ENCODE measurements around the gene GAGE12H. TPM values are rescaled to one million over a fixed set of nuclear protein-coding genes. Genes with fewer than 3 reads are reported as not detected.
"Not testable (repeated sequence)": the region's sequence is repeated elsewhere in the genome, so short reads cannot be mapped to it uniquely, and the experiment has no call there.

The GAGE12H gene
- polyA plus RNA-seq (2012; rRNA removed): not detected in 2 replicates
- not detected in 2 replicates for polyA plus RNA-seq (2012; cell fraction: cytosol; rRNA removed)
- polyA plus RNA-seq (2012; cell fraction: nucleus; rRNA removed): not detected in 2 replicates

- POLR2A ChIA-PET: not testable (repeated sequence)
These were observed at the start of gene GAGE12H for GRCh38 chrX:49579649-49580048. GAGE12H (plus strand) TSS chrX:49579949; CDS start chrX:49581104, 1,155 bp downstream.

GRCh38 chrX:49531877-49532276, 47.9 kb upstream of the GAGE12H start, which contains the start of gene GAGE12C:
GAGE12C (plus strand) TSS chrX:49532177; CDS start chrX:49533332, 1,155 bp downstream.
- H3K4me1 ChIP-seq (ENCODE audit: control insufficient read depth in 1 of 2, insufficient read depth in 2 of 2, low read depth in 1 of 2, low read length in 1 of 2); H3K4me2 ChIP-seq; H4K20me1 ChIP-seq (ENCODE audit: insufficient read depth); H2AFZ ChIP-seq (ENCODE audit: low read depth); H3K9me3 ChIP-seq; H3K4me3 ChIP-seq (ENCODE audit: low read depth in 2 of 2, low read length in 1 of 2); H3K27ac ChIP-seq (ENCODE audit: low read depth in 2 of 2, low read length in 1 of 2); H3K9me2 ChIP-seq; H3K27me3 ChIP-seq (ENCODE audit: insufficient read depth); H3K9ac ChIP-seq; H3K36me3 ChIP-seq (replicated peaks in 1 of 2; ENCODE audit: control insufficient read depth in 1 of 2, insufficient read depth in 2 of 2, low read length in 1 of 2); DNase-seq; H3F3A ChIP-seq (replicated peaks; ENCODE audit: insufficient read depth); CTCF ChIA-PET; POLR2A ChIA-PET; H3K79me2 ChIP-seq (ENCODE audit: insufficient read depth): not testable (repeated sequence)
- no CpG with 5 or more reads among the region's 16 CpGs for WGBS (ENCODE audit: low lambda C conversion rate)

More at GRCh38 chrX:49579649-49580048, at the start of gene GAGE12H:
- H3K9me3 ChIP-seq; H3F3A ChIP-seq (replicated peaks; ENCODE audit: insufficient read depth); H3K79me2 ChIP-seq (ENCODE audit: insufficient read depth); CTCF ChIA-PET; H3K36me3 ChIP-seq (replicated peaks in 1 of 2; ENCODE audit: control insufficient read depth in 1 of 2, insufficient read depth in 2 of 2, low read length in 1 of 2); DNase-seq; H3K4me1 ChIP-seq (ENCODE audit: control insufficient read depth in 1 of 2, insufficient read depth in 2 of 2, low read depth in 1 of 2, low read length in 1 of 2); H3K4me2 ChIP-seq; H2AFZ ChIP-seq (ENCODE audit: low read depth); H3K9ac ChIP-seq; H3K27ac ChIP-seq (ENCODE audit: low read depth in 2 of 2, low read length in 1 of 2); H3K9me2 ChIP-seq; H4K20me1 ChIP-seq (ENCODE audit: insufficient read depth); H3K27me3 ChIP-seq (ENCODE audit: insufficient read depth); H3K4me3 ChIP-seq (ENCODE audit: low read depth in 2 of 2, low read length in 1 of 2): not testable (repeated sequence)
- WGBS (ENCODE audit: low lambda C conversion rate): no CpG with 5 or more reads among the region's 16 CpGs

GRCh38 chrX:49541433-49541832, 38.3 kb upstream of the GAGE12H start, which contains the start of gene GAGE12D:
GAGE12D (plus strand) TSS chrX:49541733; CDS start chrX:49542888, 1,155 bp downstream.
- H3K36me3 ChIP-seq (replicated peaks in 1 of 2; ENCODE audit: control insufficient read depth in 1 of 2, insufficient read depth in 2 of 2, low read length in 1 of 2); H4K20me1 ChIP-seq (ENCODE audit: insufficient read depth); H3K9me3 ChIP-seq; POLR2A ChIA-PET; H2AFZ ChIP-seq (ENCODE audit: low read depth); H3K27ac ChIP-seq (ENCODE audit: low read depth in 2 of 2, low read length in 1 of 2); H3K4me3 ChIP-seq (ENCODE audit: low read depth in 2 of 2, low read length in 1 of 2); CTCF ChIA-PET; H3K27me3 ChIP-seq (ENCODE audit: insufficient read depth); H3K9ac ChIP-seq; H3K4me1 ChIP-seq (ENCODE audit: control insufficient read depth in 1 of 2, insufficient read depth in 2 of 2, low read depth in 1 of 2, low read length in 1 of 2); DNase-seq; H3K79me2 ChIP-seq (ENCODE audit: insufficient read depth); H3K9me2 ChIP-seq; H3K4me2 ChIP-seq; H3F3A ChIP-seq (replicated peaks; ENCODE audit: insufficient read depth): not testable (repeated sequence)
- WGBS (ENCODE audit: low lambda C conversion rate): no CpG with 5 or more reads among the region's 16 CpGs

- H3K4me1 ChIP-seq (ENCODE audit: control insufficient read depth in 1 of 2, insufficient read depth in 2 of 2, low read depth in 1 of 2, low read length in 1 of 2); H3F3A ChIP-seq (replicated peaks; ENCODE audit: insufficient read depth); H3K4me3 ChIP-seq (ENCODE audit: low read depth in 2 of 2, low read length in 1 of 2); H3K79me2 ChIP-seq (ENCODE audit: insufficient read depth); DNase-seq; POLR2A ChIA-PET; H4K20me1 ChIP-seq (ENCODE audit: insufficient read depth); H3K4me2 ChIP-seq; H3K9ac ChIP-seq; H2AFZ ChIP-seq (ENCODE audit: low read depth); H3K27me3 ChIP-seq (ENCODE audit: insufficient read depth); CTCF ChIA-PET; H3K9me2 ChIP-seq; H3K9me3 ChIP-seq; H3K36me3 ChIP-seq (replicated peaks in 1 of 2; ENCODE audit: control insufficient read depth in 1 of 2, insufficient read depth in 2 of 2, low read length in 1 of 2); H3K27ac ChIP-seq (ENCODE audit: low read depth in 2 of 2, low read length in 1 of 2): not testable (repeated sequence)
- WGBS (ENCODE audit: low lambda C conversion rate): no CpG with 5 or more reads among the region's 16 CpGs
These were observed 28.8 kb upstream of the GAGE12H start, which contains the start of gene GAGE12E for GRCh38 chrX:49550989-49551388. GAGE12E (plus strand) TSS chrX:49551289; CDS start chrX:49552444, 1,155 bp downstream.

GRCh38 chrX:49560542-49560941, 19.2 kb upstream of the GAGE12H start, which contains the start of gene GAGE12F:
GAGE12F (plus strand) TSS chrX:49560842; CDS start chrX:49561997, 1,155 bp downstream.
- POLR2A ChIA-PET; H4K20me1 ChIP-seq (ENCODE audit: insufficient read depth); H3K79me2 ChIP-seq (ENCODE audit: insufficient read depth); H3F3A ChIP-seq (replicated peaks; ENCODE audit: insufficient read depth); H3K9me2 ChIP-seq; DNase-seq; H3K4me2 ChIP-seq; H2AFZ ChIP-seq (ENCODE audit: low read depth); H3K36me3 ChIP-seq (replicated peaks in 1 of 2; ENCODE audit: control insufficient read depth in 1 of 2, insufficient read depth in 2 of 2, low read length in 1 of 2); H3K9me3 ChIP-seq; H3K27me3 ChIP-seq (ENCODE audit: insufficient read depth); H3K4me1 ChIP-seq (ENCODE audit: control insufficient read depth in 1 of 2, insufficient read depth in 2 of 2, low read depth in 1 of 2, low read length in 1 of 2); H3K9ac ChIP-seq; CTCF ChIA-PET; H3K4me3 ChIP-seq (ENCODE audit: low read depth in 2 of 2, low read length in 1 of 2); H3K27ac ChIP-seq (ENCODE audit: low read depth in 2 of 2, low read length in 1 of 2): not testable (repeated sequence)
- no CpG with 5 or more reads among the region's 16 CpGs for WGBS (ENCODE audit: low lambda C conversion rate)

GRCh38 chrX:49568728-49569127, 11.0 kb upstream of the GAGE12H start:
- H2AFZ ChIP-seq (ENCODE audit: low read depth); H3K27ac ChIP-seq (ENCODE audit: low read depth in 2 of 2, low read length in 1 of 2); H3K4me3 ChIP-seq (ENCODE audit: low read depth in 2 of 2, low read length in 1 of 2); CTCF ChIA-PET; H3K4me1 ChIP-seq (ENCODE audit: control insufficient read depth in 1 of 2, insufficient read depth in 2 of 2, low read depth in 1 of 2, low read length in 1 of 2); H3K27me3 ChIP-seq (ENCODE audit: insufficient read depth); H3K9ac ChIP-seq; H3K9me2 ChIP-seq; H3K4me2 ChIP-seq; POLR2A ChIA-PET; DNase-seq; H3K9me3 ChIP-seq; H3F3A ChIP-seq (replicated peaks; ENCODE audit: insufficient read depth); H3K36me3 ChIP-seq (replicated peaks in 1 of 2; ENCODE audit: control insufficient read depth in 1 of 2, insufficient read depth in 2 of 2, low read length in 1 of 2); H4K20me1 ChIP-seq (ENCODE audit: insufficient read depth); H3K79me2 ChIP-seq (ENCODE audit: insufficient read depth): not testable (repeated sequence)
- no CpG with 5 or more reads among the region's 11 CpGs for WGBS (ENCODE audit: low lambda C conversion rate)
